LNCaP clone FGC (cell line): ENCODE measurements around the gene SUCLG2.
A peak's percentile ranks its signal among the peaks of the same experiment; 100 is the strongest.

Experiments used
- DNase-seq: peaks from one replicate; pipeline ENCODE4 v3.0.0-alpha.2; 2011; ENCODE audit warnings: low read depth
- H3K4me3 ChIP-seq: 2 replicates; pipeline ENCODE4 v1.5.1; 2011; ENCODE audit warnings: mild to moderate bottlenecking, low read depth, low read length, control low read depth
- TF ChIP-seq, protein P1 (sequence below): IDR thresholded peaks from 2 replicates; pipeline ENCODE4 v1.5.1; 2012; ENCODE audit warnings: mild to moderate bottlenecking; ENCODE audit not compliant: control insufficient read depth, insufficient read depth; ENCODE audit errors: extremely low read depth

The SUCLG2 gene

DNA sequence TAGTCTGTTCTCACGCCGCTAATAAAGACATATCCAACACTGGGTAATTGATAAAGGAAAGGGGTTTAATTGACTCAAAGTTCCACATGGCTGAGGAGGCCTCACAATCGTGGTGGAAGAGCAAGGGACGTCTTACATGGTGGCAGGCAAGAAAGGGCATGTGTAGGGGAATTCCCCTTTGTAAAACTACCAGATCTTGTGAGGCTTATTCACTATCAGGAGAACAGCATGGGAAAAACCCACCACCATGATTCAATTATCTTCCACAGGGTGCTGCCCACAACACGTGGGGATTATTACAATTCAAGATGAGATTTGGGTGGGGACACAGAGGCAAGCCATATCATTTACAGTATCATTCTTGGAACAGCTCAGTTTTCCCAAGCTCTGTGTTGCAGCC lies 268.0 kb downstream of the SUCLG2 start:
- no peak for DNase-seq
- TF ChIP-seq, protein P1, sequence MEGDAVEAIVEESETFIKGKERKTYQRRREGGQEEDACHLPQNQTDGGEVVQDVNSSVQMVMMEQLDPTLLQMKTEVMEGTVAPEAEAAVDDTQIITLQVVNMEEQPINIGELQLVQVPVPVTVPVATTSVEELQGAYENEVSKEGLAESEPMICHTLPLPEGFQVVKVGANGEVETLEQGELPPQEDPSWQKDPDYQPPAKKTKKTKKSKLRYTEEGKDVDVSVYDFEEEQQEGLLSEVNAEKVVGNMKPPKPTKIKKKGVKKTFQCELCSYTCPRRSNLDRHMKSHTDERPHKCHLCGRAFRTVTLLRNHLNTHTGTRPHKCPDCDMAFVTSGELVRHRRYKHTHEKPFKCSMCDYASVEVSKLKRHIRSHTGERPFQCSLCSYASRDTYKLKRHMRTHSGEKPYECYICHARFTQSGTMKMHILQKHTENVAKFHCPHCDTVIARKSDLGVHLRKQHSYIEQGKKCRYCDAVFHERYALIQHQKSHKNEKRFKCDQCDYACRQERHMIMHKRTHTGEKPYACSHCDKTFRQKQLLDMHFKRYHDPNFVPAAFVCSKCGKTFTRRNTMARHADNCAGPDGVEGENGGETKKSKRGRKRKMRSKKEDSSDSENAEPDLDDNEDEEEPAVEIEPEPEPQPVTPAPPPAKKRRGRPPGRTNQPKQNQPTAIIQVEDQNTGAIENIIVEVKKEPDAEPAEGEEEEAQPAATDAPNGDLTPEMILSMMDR: no peak
- H3K4me3 ChIP-seq: no peak overlapping the region

DNA sequence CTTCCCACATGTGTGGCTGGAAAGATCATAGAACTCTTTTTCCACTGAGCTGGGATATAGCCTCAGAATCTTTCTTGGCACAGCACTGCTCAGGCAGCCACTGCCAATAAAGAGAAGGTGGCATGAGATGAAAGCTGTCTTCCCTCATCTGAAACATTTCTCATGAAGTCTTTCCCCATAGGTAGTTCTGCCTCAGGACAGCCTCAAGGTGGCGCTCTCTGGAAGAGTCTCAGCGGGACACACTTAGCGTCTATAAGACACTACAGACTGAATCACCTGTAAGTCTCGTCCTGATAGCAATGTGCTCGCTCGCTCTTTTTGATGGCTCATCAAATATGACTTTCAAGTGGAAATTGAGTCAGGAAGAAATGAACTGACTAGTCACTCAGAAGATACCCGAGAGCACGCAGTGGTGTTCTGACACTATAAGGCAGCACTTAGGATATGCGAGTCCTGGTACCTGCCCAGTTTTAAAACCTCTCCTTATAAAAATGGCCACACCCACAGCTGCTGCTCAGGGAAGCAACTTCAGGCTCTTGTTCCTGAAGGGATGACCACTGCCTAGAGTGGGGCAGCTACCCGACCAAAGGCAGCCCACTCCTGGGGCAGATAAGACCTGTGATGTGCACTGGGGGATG lies 269.5 kb downstream of the SUCLG2 start:
- no peak overlapping the region for H3K4me3 ChIP-seq
- peak; percentile 49 for DNase-seq
- TF ChIP-seq, protein P1: peak; percentile 82

DNA sequence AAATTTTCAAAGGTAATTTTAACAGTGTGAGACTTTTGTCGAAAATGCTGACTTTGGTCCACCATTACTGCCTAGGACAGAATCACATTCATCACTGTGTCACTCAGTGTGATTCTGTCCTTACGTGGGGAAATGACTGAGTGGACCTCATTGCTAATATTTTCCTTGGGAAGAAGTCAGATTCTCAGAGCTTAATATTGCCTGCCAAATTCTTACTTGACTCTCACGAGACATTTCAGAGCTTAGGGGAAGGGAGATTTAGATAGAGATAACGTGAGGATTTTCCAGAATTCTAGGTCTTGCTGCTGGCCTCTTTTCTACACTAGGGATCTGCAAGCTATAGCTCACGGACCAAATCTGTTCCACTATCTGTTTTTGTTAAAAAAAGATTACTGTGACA lies 270.4 kb downstream of the SUCLG2 start:
- no peak overlapping the region for H3K4me3 ChIP-seq
- TF ChIP-seq, protein P1: no peak
- no peak for DNase-seq

DNA sequence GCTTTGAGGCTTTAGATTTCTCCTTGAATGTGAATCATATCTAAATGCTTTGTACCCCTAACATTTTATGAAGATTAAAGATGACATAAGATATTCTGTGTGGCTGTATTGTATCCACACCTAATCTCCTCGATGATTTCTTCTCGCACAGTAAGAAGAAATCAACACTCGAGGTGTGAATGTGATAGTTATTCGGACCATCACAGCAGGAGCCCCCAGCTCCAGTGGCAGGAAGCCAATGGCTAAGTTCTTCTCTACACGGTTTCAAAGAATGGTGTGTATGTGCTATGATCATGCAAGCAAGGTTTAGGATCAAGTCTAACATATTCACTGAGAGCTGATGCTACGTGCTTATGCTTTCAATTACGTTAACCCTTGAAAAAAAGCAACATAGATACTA lies 271.0 kb downstream of the SUCLG2 start:
- no peak overlapping the region for H3K4me3 ChIP-seq
- TF ChIP-seq, protein P1: no peak
- DNase-seq: no peak

DNA sequence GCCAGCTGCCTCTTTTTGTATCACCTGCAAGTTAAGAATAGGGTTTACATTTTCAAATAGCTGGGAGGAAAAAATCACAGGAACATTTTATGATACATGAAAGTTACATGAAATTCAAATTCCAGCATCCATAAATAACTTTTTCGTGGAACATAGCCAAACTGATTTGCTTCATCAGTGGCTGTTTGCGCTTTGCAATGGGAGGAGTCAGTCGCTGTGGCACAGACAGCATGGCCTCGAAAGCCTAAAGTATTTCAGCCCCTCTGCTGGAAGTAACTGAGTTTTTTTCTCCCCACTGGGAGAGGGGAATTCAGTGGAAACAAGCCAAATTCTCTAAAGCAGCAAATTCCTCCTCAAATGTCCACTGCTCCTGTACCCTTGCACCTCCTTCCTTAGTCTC lies 271.9 kb downstream of the SUCLG2 start:
- TF ChIP-seq, protein P1: no peak
- DNase-seq: no peak
- no peak overlapping the region for H3K4me3 ChIP-seq

DNA sequence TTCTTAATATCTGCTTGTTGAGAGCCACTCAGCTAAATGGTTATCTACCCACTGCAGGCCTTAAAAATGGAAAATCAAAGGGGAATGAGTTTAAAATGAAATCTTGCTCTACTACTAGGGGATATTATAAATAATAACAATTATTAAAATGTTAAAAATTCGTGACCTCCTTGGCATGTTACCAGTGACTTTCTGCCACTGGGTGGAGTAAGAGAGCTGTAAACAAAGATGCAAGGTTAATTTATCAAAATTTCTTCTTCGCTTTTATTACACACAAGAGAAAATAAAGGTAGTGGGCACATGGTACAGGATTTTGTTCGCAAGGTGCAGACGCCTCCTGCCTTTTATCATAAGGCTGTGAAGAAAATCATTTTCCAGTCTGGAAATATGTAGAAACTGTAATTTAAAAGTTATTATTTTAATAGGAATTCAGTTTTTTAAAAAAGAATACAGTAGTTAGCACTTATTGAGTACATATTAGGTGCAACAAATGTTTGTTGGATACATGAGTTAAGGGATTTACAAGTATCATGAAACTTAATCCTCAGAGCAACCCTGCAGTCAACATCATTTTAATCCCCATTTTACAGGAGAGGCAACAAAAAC lies 272.6 kb downstream of the SUCLG2 start:
- DNase-seq: no peak
- TF ChIP-seq, protein P1: peak; percentile 56
- no peak overlapping the region for H3K4me3 ChIP-seq

DNA sequence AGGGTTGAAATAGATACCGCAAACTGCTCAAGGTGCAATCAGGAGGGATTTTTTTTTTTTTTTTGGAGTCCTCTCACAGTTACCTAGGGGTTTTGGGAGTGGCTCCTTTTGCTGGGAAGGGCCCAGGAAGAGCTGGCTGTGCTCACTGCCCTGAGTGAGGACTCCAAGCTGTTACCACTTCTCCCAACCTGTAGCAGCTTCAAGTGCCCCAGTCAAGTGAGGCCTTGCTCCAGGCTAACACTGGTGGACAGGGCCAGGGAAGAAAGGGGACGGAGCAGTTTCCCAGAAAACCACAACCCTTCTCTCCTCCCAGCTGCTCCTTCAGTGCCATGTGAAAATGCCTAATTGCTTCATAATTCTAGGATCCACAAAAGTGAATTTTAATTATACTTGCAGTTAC lies 274.3 kb downstream of the SUCLG2 start:
- no peak for DNase-seq
- H3K4me3 ChIP-seq: no peak overlapping the region
- TF ChIP-seq, protein P1: no peak
